Measurements from ENCODE around the gene ITGBL1.

ITGBL1 gene

GRCh38 chr13:101569807-101570206 lies 117.3 kb downstream of the ITGBL1 start:
- no peak for DNase-seq (ENCODE audit: low read depth)

- no peak for DNase-seq (ENCODE audit: low read depth)
These were observed 117.9 kb downstream of the ITGBL1 start for GRCh38 chr13:101570410-101570809.

- DNase-seq (ENCODE audit: low read depth) = no peak
These were observed 120.0 kb downstream of the ITGBL1 start for GRCh38 chr13:101572456-101572855.

- DNase-seq (ENCODE audit: low read depth) = no peak
These were observed 123.1 kb downstream of the ITGBL1 start for GRCh38 chr13:101575581-101575980.

- no peak for DNase-seq (ENCODE audit: low read depth)
These were observed 124.0 kb downstream of the ITGBL1 start for GRCh38 chr13:101576455-101576854.

- no peak for DNase-seq (ENCODE audit: low read depth)
These were observed 124.5 kb downstream of the ITGBL1 start for GRCh38 chr13:101576977-101577376.

- no peak for DNase-seq (ENCODE audit: low read depth)
These were observed 126.9 kb downstream of the ITGBL1 start for GRCh38 chr13:101579281-101579802.

GRCh38 chr13:101584331-101584730 lies 131.9 kb downstream of the ITGBL1 start:
- no peak for DNase-seq (ENCODE audit: low read depth)

- no peak for DNase-seq (ENCODE audit: low read depth)
These were observed 138.0 kb downstream of the ITGBL1 start for GRCh38 chr13:101590479-101590878.

- DNase-seq (ENCODE audit: low read depth) = no peak
These were observed 142.5 kb downstream of the ITGBL1 start for GRCh38 chr13:101594936-101595335.

GRCh38 chr13:101596803-101597202 lies 144.3 kb downstream of the ITGBL1 start:
- DNase-seq (ENCODE audit: low read depth) = no peak

- DNase-seq (ENCODE audit: low read depth) = no peak
These were observed 159.3 kb downstream of the ITGBL1 start for GRCh38 chr13:101611491-101612475.

- DNase-seq (ENCODE audit: low read depth) = no peak
These were observed 160.3 kb downstream of the ITGBL1 start for GRCh38 chr13:101612735-101613134.

- DNase-seq (ENCODE audit: low read depth) = no peak
These were observed 162.0 kb downstream of the ITGBL1 start for GRCh38 chr13:101614491-101614890.

- no peak for DNase-seq (ENCODE audit: low read depth)
These were observed 166.1 kb downstream of the ITGBL1 start for GRCh38 chr13:101618440-101619187.

- DNase-seq (ENCODE audit: low read depth) = no peak
These were observed 168.6 kb downstream of the ITGBL1 start for GRCh38 chr13:101621099-101621498.

- DNase-seq (ENCODE audit: low read depth) = no peak
These were observed 171.2 kb downstream of the ITGBL1 start for GRCh38 chr13:101623470-101624209.

GRCh38 chr13:101624210-101624922 lies 171.9 kb downstream of the ITGBL1 start:
- no peak for DNase-seq (ENCODE audit: low read depth)

GRCh38 chr13:101624981-101625380 lies 172.5 kb downstream of the ITGBL1 start:
- no peak for DNase-seq (ENCODE audit: low read depth)

- peak; percentile 4 for DNase-seq (ENCODE audit: low read depth)
These were observed 174.6 kb downstream of the ITGBL1 start for GRCh38 chr13:101626925-101627555.

GRCh38 chr13:101627556-101627943 lies 175.1 kb downstream of the ITGBL1 start:
- no peak for DNase-seq (ENCODE audit: low read depth)
